SK-N-SH treated with all-trans-retinoic acid at 6 μM for 48 hours (cell line): Measurements from ENCODE around the gene GEMIN7.

ENCODE experiments used
- ATAC-seq: fragments of 200-7000 bp; cut with Tn5 transposase; 3 replicates; pipeline ENCODE4 v1.9.1; 2020; ENCODE audit warnings: mild to moderate bottlenecking, moderate library complexity
- ARNTL ChIP-seq: fragments of 450-650 bp; formaldehyde crosslinking; IDR thresholded peaks from 2 replicates; pipeline ENCODE4 v1.5.0; 2020; ENCODE audit warnings: low read depth, mild to moderate bottlenecking, moderate library complexity, borderline replicate concordance
- BACH2 ChIP-seq: fragments of 250-450 bp; sonication (Bioruptor Pico); IDR thresholded peaks from 2 replicates; pipeline ENCODE4 v1.9.0; 2021; ENCODE audit warnings: mild to moderate bottlenecking, borderline replicate concordance
- CSDC2 ChIP-seq: fragments of 250-450 bp; sonication (Bioruptor Pico); IDR thresholded peaks from 2 replicates; pipeline ENCODE4 v1.5.0; 2020; ENCODE audit warnings: mild to moderate bottlenecking, moderate library complexity
- ESRRG ChIP-seq: fragments of 250-450 bp; sonication (Bioruptor Pico); IDR thresholded peaks from 2 replicates; pipeline ENCODE4 v1.6.1; 2021; ENCODE audit warnings: mild to moderate bottlenecking
- GLIS3 ChIP-seq: fragments of 250-450 bp; sonication (Bioruptor Pico); IDR thresholded peaks from 2 replicates; pipeline ENCODE4 v1.5.0; 2020; ENCODE audit warnings: mild to moderate bottlenecking, moderate library complexity
- ISL1 ChIP-seq: fragments of 250-450 bp; sonication (Bioruptor Pico); IDR thresholded peaks from 2 replicates; pipeline ENCODE4 v2.1.2; 2022; ENCODE audit warnings: mild to moderate bottlenecking, moderate library complexity
- OSR1 ChIP-seq: fragments of 250-450 bp; sonication (Bioruptor Pico); IDR thresholded peaks from 2 replicates; pipeline ENCODE4 v1.8.0; 2022; ENCODE audit warnings: moderate library complexity, mild to moderate bottlenecking, inconsistent platforms
- PPARA ChIP-seq: fragments of 250-450 bp; sonication (Bioruptor Pico); IDR thresholded peaks from 2 replicates; pipeline ENCODE4 v1.5.0; 2020; ENCODE audit warnings: mild to moderate bottlenecking, borderline replicate concordance
- RARB ChIP-seq: fragments of 250-450 bp; sonication (Bioruptor Pico); IDR thresholded peaks from 2 replicates; pipeline ENCODE4 v1.8.0; 2021; ENCODE audit warnings: mild to moderate bottlenecking, moderate library complexity
- SNAI2 ChIP-seq: fragments of 250-450 bp; sonication (Bioruptor Pico); IDR thresholded peaks from 2 replicates; pipeline ENCODE4 v1.5.0; 2020; ENCODE audit warnings: mild to moderate bottlenecking, moderate library complexity
- TCF4 ChIP-seq: fragments of 250-450 bp; sonication (Bioruptor Pico); IDR thresholded peaks from 2 replicates; pipeline ENCODE4 v1.8.0; 2021; ENCODE audit warnings: mild to moderate bottlenecking, moderate library complexity, borderline replicate concordance
- TOX ChIP-seq: fragments of 250-450 bp; sonication (Bioruptor Pico); IDR thresholded peaks from 2 replicates; pipeline ENCODE4 v1.8.0; 2021; ENCODE audit warnings: mild to moderate bottlenecking, moderate library complexity, borderline replicate concordance
- ZC3H10 ChIP-seq: fragments of 250-450 bp; sonication (Bioruptor Pico); IDR thresholded peaks from 2 replicates; pipeline ENCODE4 v1.5.1; 2021; ENCODE audit warnings: mild to moderate bottlenecking, moderate library complexity
- ZFP30 ChIP-seq: fragments of 450-650 bp; formaldehyde crosslinking; IDR thresholded peaks from 2 replicates; pipeline ENCODE4 v1.5.0; 2022; ENCODE audit warnings: mild to moderate bottlenecking, moderate library complexity
- ZNF565 ChIP-seq: fragments of 450-650 bp; formaldehyde crosslinking; conservative IDR thresholded peaks from 2 replicates; pipeline ENCODE4 v1.5.0; 2020; ENCODE audit warnings: low read depth, mild to moderate bottlenecking, moderate library complexity
- ZNF70 ChIP-seq: fragments of 450-650 bp; formaldehyde crosslinking; IDR thresholded peaks from 2 replicates; pipeline ENCODE4 v1.5.0; 2020; ENCODE audit warnings: mild to moderate bottlenecking, moderate library complexity
- ZNF8 ChIP-seq: fragments of 450-650 bp; formaldehyde crosslinking; IDR thresholded peaks from 2 replicates; pipeline ENCODE4 v1.5.0; 2020; ENCODE audit warnings: mild to moderate bottlenecking, moderate library complexity
- TF ChIP-seq, protein P1 (sequence below): fragments of 250-450 bp; sonication (Bioruptor Pico); IDR thresholded peaks from 2 replicates; pipeline ENCODE4 v1.5.1; 2021; ENCODE audit warnings: mild to moderate bottlenecking, moderate library complexity
- TF ChIP-seq, protein P2 (sequence below): fragments of 250-450 bp; sonication (Bioruptor Pico); IDR thresholded peaks from 2 replicates; pipeline ENCODE4 v1.5.1; 2020; ENCODE audit warnings: low read depth, mild to moderate bottlenecking, moderate library complexity
- TF ChIP-seq, protein P3 (sequence below): fragments of 250-450 bp; sonication (Bioruptor Pico); IDR thresholded peaks from 2 replicates; pipeline ENCODE4 v1.8.0; 2020; ENCODE audit warnings: mild to moderate bottlenecking, moderate library complexity, borderline replicate concordance
- TF ChIP-seq, protein P4 (sequence below): fragments of 250-450 bp; sonication (Bioruptor Pico); IDR thresholded peaks from 2 replicates; pipeline ENCODE4 v1.8.0; 2021; ENCODE audit warnings: low read depth, mild to moderate bottlenecking, moderate library complexity, borderline replicate concordance
- TF ChIP-seq, protein P5 (sequence below): fragments of 250-450 bp; sonication (Bioruptor Pico); IDR thresholded peaks from 2 replicates; pipeline ENCODE4 v1.5.0; 2020; ENCODE audit warnings: mild to moderate bottlenecking, moderate library complexity

Gene GEMIN7

GRCh38 chr19:45056831-45057230 lies 22.2 kb upstream of the GEMIN7 start:
- TF ChIP-seq ZC3H10 (CRISPR knock-in tag), result no peak
- TF ChIP-seq RARB (CRISPR knock-in tag), result no peak
- no peak for ATAC-seq

DNA sequence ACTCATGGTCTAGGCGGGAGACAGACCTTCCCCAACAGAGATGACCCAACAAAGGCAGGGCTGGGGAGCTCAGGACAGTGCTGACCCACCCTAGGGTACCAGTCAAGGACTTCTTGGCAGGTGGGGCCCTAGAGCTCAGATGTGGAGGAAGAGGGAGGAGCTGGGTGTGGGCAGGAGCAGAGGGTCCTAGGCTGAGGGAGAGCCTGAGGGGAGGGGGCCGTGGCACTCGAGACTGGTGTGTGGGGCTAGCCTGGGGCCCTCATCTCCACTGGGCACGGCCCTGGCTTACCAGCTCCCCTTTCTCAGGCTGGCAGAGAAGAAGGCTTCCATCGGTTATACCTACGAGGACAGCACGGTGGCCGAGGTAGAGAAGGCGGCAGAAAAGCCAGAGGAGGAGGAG lies 21.6 kb upstream of the GEMIN7 start:
- ATAC-seq, result no peak
- TF ChIP-seq CSDC2 (CRISPR knock-in tag) (no peak), TOX (CRISPR knock-in tag) (no peak), BACH2 (no peak), ZNF70 (CRISPR knock-in tag) (no peak), OSR1 (CRISPR knock-in tag) (no peak), RARB (CRISPR knock-in tag) (no peak), ZNF565 (CRISPR knock-in tag) (no peak), ESRRG (CRISPR knock-in tag) (no peak), ZNF8 (CRISPR knock-in tag) (no peak), ZC3H10 (CRISPR knock-in tag) (no peak), PPARA (CRISPR knock-in tag) (no peak), GLIS3 (CRISPR knock-in tag) (no peak)
- TF ChIP-seq, protein P1, sequence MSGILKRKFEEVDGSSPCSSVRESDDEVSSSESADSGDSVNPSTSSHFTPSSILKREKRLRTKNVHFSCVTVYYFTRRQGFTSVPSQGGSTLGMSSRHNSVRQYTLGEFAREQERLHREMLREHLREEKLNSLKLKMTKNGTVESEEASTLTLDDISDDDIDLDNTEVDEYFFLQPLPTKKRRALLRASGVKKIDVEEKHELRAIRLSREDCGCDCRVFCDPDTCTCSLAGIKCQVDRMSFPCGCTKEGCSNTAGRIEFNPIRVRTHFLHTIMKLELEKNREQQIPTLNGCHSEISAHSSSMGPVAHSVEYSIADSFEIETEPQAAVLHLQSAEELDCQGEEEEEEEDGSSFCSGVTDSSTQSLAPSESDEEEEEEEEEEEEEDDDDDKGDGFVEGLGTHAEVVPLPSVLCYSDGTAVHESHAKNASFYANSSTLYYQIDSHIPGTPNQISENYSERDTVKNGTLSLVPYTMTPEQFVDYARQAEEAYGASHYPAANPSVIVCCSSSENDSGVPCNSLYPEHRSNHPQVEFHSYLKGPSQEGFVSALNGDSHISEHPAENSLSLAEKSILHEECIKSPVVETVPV (CRISPR knock-in tag), result no peak
- TF ChIP-seq, protein P2, sequence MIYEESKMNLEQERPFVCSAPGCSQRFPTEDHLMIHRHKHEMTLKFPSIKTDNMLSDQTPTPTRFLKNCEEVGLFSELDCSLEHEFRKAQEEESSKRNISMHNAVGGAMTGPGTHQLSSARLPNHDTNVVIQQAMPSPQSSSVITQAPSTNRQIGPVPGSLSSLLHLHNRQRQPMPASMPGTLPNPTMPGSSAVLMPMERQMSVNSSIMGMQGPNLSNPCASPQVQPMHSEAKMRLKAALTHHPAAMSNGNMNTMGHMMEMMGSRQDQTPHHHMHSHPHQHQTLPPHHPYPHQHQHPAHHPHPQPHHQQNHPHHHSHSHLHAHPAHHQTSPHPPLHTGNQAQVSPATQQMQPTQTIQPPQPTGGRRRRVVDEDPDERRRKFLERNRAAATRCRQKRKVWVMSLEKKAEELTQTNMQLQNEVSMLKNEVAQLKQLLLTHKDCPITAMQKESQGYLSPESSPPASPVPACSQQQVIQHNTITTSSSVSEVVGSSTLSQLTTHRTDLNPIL, result no peak
- TF ChIP-seq, protein P3, sequence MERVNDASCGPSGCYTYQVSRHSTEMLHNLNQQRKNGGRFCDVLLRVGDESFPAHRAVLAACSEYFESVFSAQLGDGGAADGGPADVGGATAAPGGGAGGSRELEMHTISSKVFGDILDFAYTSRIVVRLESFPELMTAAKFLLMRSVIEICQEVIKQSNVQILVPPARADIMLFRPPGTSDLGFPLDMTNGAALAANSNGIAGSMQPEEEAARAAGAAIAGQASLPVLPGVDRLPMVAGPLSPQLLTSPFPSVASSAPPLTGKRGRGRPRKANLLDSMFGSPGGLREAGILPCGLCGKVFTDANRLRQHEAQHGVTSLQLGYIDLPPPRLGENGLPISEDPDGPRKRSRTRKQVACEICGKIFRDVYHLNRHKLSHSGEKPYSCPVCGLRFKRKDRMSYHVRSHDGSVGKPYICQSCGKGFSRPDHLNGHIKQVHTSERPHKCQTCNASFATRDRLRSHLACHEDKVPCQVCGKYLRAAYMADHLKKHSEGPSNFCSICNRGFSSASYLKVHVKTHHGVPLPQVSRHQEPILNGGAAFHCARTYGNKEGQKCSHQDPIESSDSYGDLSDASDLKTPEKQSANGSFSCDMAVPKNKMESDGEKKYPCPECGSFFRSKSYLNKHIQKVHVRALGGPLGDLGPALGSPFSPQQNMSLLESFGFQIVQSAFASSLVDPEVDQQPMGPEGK (CRISPR knock-in tag), result no peak
- TF ChIP-seq, protein P4, sequence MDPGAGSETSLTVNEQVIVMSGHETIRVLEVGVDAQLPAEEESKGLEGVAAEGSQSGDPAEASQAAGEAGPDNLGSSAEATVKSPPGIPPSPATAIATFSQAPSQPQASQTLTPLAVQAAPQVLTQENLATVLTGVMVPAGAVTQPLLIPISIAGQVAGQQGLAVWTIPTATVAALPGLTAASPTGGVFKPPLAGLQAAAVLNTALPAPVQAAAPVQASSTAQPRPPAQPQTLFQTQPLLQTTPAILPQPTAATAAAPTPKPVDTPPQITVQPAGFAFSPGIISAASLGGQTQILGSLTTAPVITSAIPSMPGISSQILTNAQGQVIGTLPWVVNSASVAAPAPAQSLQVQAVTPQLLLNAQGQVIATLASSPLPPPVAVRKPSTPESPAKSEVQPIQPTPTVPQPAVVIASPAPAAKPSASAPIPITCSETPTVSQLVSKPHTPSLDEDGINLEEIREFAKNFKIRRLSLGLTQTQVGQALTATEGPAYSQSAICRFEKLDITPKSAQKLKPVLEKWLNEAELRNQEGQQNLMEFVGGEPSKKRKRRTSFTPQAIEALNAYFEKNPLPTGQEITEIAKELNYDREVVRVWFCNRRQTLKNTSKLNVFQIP, result no peak

DNA sequence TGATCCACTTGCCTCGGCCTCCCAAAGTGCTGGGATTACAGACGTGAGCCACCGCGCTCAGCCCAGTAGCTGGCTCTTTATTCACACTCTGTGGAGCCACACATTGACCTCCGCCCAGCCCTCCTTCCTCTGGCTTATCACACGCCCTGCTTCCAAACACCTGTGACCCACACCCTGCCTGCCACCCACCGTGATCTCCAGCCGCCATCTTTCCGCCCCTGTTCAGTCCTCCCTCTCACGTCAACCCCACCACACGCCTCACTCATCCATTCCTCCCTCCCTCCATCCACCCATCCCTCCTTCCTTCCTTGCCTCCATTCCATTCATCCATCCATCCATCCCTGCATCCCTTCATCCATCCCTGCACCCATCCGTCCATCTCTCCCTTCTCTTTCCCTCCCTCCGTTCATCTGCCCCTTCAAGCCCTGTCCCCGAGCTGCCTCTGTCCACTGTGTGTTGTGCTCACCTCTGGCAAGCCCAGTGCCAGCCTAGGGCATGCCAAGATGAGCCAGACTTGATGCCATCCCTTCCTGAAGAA lies 20.4 kb upstream of the GEMIN7 start:
- no peak for TF ChIP-seq SNAI2 (CRISPR knock-in tag)
- TF ChIP-seq, protein P1 (CRISPR knock-in tag), result no peak
- TF ChIP-seq ESRRG (CRISPR knock-in tag), result no peak
- TF ChIP-seq, protein P5, sequence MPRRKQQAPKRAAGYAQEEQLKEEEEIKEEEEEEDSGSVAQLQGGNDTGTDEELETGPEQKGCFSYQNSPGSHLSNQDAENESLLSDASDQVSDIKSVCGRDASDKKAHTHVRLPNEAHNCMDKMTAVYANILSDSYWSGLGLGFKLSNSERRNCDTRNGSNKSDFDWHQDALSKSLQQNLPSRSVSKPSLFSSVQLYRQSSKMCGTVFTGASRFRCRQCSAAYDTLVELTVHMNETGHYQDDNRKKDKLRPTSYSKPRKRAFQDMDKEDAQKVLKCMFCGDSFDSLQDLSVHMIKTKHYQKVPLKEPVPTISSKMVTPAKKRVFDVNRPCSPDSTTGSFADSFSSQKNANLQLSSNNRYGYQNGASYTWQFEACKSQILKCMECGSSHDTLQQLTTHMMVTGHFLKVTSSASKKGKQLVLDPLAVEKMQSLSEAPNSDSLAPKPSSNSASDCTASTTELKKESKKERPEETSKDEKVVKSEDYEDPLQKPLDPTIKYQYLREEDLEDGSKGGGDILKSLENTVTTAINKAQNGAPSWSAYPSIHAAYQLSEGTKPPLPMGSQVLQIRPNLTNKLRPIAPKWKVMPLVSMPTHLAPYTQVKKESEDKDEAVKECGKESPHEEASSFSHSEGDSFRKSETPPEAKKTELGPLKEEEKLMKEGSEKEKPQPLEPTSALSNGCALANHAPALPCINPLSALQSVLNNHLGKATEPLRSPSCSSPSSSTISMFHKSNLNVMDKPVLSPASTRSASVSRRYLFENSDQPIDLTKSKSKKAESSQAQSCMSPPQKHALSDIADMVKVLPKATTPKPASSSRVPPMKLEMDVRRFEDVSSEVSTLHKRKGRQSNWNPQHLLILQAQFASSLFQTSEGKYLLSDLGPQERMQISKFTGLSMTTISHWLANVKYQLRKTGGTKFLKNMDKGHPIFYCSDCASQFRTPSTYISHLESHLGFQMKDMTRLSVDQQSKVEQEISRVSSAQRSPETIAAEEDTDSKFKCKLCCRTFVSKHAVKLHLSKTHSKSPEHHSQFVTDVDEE (CRISPR knock-in tag), result no peak
- TF ChIP-seq ZNF70 (CRISPR knock-in tag), result no peak
- TF ChIP-seq TOX (CRISPR knock-in tag), result no peak
- TF ChIP-seq ISL1, result no peak
- TF ChIP-seq, protein P2, result no peak
- TF ChIP-seq TCF4 (CRISPR knock-in tag), result no peak
- TF ChIP-seq PPARA (CRISPR knock-in tag), result no peak
- TF ChIP-seq OSR1 (CRISPR knock-in tag), result no peak
- TF ChIP-seq ZFP30, result no peak
- no peak for TF ChIP-seq ARNTL (CRISPR knock-in tag)
- no peak for TF ChIP-seq ZNF8 (CRISPR knock-in tag)
- peak; percentile 7; the same call in 1 of the 3 replicates for ATAC-seq
